Measurements from ENCODE around the gene KRT32.

KRT32 gene

DNA sequence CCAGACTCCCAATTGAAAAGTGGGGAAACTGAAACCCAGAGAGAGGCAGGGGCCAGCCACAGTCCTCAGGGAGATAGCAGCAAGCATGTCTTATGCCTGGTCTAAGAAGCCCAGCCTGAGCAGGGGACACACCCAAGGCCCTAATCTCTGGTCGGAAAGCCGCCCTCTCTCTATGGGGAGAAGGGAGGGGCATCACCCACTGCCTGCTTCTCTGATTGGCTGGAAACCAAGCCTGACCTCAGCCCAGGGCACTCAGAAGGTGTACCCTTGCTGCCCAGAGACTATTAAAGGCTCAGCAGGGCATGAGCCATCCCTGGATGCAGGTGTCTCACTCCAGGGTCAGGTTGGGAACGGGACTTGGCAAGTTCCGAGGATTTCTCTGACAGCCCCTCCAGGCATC, 43.9 kb upstream of the KRT32 start:
- no peak for DNase-seq (ENCODE audit: low read depth, low spot score)
- in situ Hi-C loops (cut with HindIII; ENCODE audit: low sequenced_read_pairs) = no loop called here

GRCh38 chr17:41510251-41511065, 43.3 kb upstream of the KRT32 start:
- in situ Hi-C loops (cut with HindIII; ENCODE audit: low sequenced_read_pairs) = no loop called here
- TF ChIP-seq, protein P1, sequence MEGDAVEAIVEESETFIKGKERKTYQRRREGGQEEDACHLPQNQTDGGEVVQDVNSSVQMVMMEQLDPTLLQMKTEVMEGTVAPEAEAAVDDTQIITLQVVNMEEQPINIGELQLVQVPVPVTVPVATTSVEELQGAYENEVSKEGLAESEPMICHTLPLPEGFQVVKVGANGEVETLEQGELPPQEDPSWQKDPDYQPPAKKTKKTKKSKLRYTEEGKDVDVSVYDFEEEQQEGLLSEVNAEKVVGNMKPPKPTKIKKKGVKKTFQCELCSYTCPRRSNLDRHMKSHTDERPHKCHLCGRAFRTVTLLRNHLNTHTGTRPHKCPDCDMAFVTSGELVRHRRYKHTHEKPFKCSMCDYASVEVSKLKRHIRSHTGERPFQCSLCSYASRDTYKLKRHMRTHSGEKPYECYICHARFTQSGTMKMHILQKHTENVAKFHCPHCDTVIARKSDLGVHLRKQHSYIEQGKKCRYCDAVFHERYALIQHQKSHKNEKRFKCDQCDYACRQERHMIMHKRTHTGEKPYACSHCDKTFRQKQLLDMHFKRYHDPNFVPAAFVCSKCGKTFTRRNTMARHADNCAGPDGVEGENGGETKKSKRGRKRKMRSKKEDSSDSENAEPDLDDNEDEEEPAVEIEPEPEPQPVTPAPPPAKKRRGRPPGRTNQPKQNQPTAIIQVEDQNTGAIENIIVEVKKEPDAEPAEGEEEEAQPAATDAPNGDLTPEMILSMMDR (IDR thresholded peaks at IDR 0.05; ENCODE audit: low read depth, low read length) = no peak
- DNase-seq (ENCODE audit: low read depth, low spot score) = no peak
- no peak overlapping the region for H3K4me3 ChIP-seq (ENCODE audit: low read depth, low read length)

More for the DNA sequence above, 43.9 kb upstream of the KRT32 start:
- no peak overlapping the region for H3K4me3 ChIP-seq (ENCODE audit: low read depth, low read length)
- TF ChIP-seq, protein P1 (IDR thresholded peaks at IDR 0.05; ENCODE audit: low read depth, low read length) = no peak

DNA sequence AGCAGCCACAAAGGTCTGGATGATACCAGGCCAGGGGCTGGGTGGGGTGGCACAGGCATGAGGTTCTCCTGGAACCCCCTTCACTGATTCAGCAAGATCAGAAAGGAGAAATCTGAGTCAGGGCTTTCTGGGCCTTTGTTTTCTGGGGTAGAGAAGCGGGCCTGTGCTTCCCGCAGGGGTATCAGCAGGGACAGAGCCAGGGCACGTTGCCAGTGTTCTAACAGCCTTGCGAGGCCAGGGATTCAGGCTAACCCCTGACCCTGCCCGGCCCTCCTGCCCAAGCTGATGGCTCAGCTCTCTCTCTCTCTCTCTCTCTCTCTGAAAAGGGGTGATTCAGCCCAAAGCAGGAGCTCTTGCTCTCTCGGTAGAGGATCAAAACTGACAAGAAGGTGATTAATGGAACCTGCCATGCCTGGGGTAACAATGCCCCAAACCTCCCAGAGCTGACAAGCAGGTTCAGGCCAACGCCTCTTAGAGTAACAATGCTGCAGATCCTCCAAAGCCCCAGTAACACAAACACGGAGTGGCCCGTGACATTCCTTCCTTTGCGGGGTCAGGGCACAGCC, 40.2 kb upstream of the KRT32 start:
- TF ChIP-seq, protein P1 (IDR thresholded peaks at IDR 0.05; ENCODE audit: low read depth, low read length) = no peak
- H3K4me3 ChIP-seq (ENCODE audit: low read depth, low read length) = no peak overlapping the region
- no peak for DNase-seq (ENCODE audit: low read depth, low spot score)
- in situ Hi-C loops (cut with HindIII; ENCODE audit: low sequenced_read_pairs) = no loop called here

- in situ Hi-C loops (cut with HindIII; ENCODE audit: low sequenced_read_pairs) = no loop called here
- TF ChIP-seq, protein P1 (IDR thresholded peaks at IDR 0.05; ENCODE audit: low read depth, low read length) = no peak
- no peak for DNase-seq (ENCODE audit: low read depth, low spot score)
- H3K4me3 ChIP-seq (ENCODE audit: low read depth, low read length) = no peak overlapping the region
Measured at GRCh38 chr17:41505809-41506767, 38.9 kb upstream of the KRT32 start.

- TF ChIP-seq, protein P1 (IDR thresholded peaks at IDR 0.05; ENCODE audit: low read depth, low read length) = no peak
- H3K4me3 ChIP-seq (ENCODE audit: low read depth, low read length) = no peak within 1 kb of the TSS
- in situ Hi-C loops (cut with HindIII; ENCODE audit: low sequenced_read_pairs) = no loop called here
- no peak for DNase-seq (ENCODE audit: low read depth, low spot score)
Measured at GRCh38 chr17:41505007-41505808, 38.0 kb upstream of the KRT32 start, which contains the start of gene KRT13. Gene KRT13, minus strand, starts transcription at chr17:41505612. Its CDS starts 62 bp downstream, at chr17:41505550.

Measured in astrocyte of the spinal cord (primary cell).